Right cardiac atrium (tissue), 5 donors: ENCODE results near the gene GLMP. TPM values are rescaled to one million over a fixed set of nuclear protein-coding genes. Genes with fewer than 3 reads are reported as not detected.

ENCODE experiments used
- ATAC-seq, 2 donors: fragments of 200-7000 bp; cut with Tn5 transposase; one replicate each; pipeline versions ENCODE4 v1.8.0 to v1.9.1; 2020; ENCODE audit warnings: moderate library complexity in 2 of 2, mild to moderate bottlenecking in 1 of 2
- DNase-seq, 3 donors: peaks; one replicate each; pipeline ENCODE4 v3.0.0-alpha.2; 2020
- H3K27ac ChIP-seq: one replicate; pipeline ENCODE4 v1.5.1; 2013; ENCODE audit warnings: mild to moderate bottlenecking, low read length, control low read depth, moderate library complexity
- H3K27me3 ChIP-seq: one replicate; pipeline ENCODE4 v1.6.1; 2013; ENCODE audit not compliant: control insufficient read depth, insufficient read depth
- H3K4me1 ChIP-seq: one replicate; pipeline ENCODE4 v1.6.1; 2013; ENCODE audit warnings: low read length; ENCODE audit not compliant: control insufficient read depth, insufficient read depth
- H3K4me3 ChIP-seq: one replicate; pipeline ENCODE4 v1.5.1; 2013; ENCODE audit warnings: low read length, control low read depth
- H3K9me3 ChIP-seq: one replicate; pipeline ENCODE4 v1.6.1; 2013; ENCODE audit warnings: low read length; ENCODE audit not compliant: control insufficient read depth
- WGBS: extraction: QIAGEN DNeasy Blood & Tissue Kit; methylation state at CpG from one replicate; pipeline ENCODE4 v1.1.7; 2013; 5-methylcytosine and 5-hydroxymethylcytosine counted together
- intact Hi-C, 4 donors: fragments of 100-400 bp; cut with DNase I; formaldehyde crosslinking; loops; one replicate each; pipeline versions ENCODE4 v1.11.0 to v1.14.0; 2022 to 2023
- polyA plus RNA-seq: library from polyadenylated mRNA; stranded (reverse); fragments of 200-250 nt; gene quantifications from one replicate; pipeline ENCODE4 v1.2.3, GENCODE V29; 2013
- total RNA-seq, 4 donors: library from RNA; stranded (reverse); fragmentation: NEBNext Ultra II Directional; extraction: Animal tissue kit (Norgen Biotek cat#: 25700); gene quantifications; one replicate each; pipeline ENCODE4 v1.2.1, GENCODE V29; 2021
- donor health status: healthy with polysubstance abuse.
- donor health status: DM: no; HTN: yes; CAD: no.
- donor health status: DM: no; HTN: no; CAD: no.
- donor health status: DM: no; HTN: yes; CAD: no; lungs with severe emphysema.
- donor health status: DM: yes; HTN: yes; CAD: no.

Gene GLMP
- total and polyA plus RNA-seq, 5 donors = 19.8 to 28.4 (median 23.9) TPM

GRCh38 chr1:156248323-156248683 lies 47.2 kb downstream of the GLMP start:
- DNase-seq (no peak), ATAC-seq (no peak)
- intact Hi-C loops = no loop called here
- no peak overlapping the region for H3K27ac ChIP-seq
- no peaks in the 10 kb centered on the region for H3K27me3 ChIP-seq
- peaks cover 5% of the 10 kb centered on the region for H3K4me1 ChIP-seq
- 71% methylated on average over 4 of the region's 4 CpGs for WGBS
- no peaks in the 10 kb centered on the region for H3K9me3 ChIP-seq
- H3K4me3 ChIP-seq = no peak overlapping the region

DNA sequence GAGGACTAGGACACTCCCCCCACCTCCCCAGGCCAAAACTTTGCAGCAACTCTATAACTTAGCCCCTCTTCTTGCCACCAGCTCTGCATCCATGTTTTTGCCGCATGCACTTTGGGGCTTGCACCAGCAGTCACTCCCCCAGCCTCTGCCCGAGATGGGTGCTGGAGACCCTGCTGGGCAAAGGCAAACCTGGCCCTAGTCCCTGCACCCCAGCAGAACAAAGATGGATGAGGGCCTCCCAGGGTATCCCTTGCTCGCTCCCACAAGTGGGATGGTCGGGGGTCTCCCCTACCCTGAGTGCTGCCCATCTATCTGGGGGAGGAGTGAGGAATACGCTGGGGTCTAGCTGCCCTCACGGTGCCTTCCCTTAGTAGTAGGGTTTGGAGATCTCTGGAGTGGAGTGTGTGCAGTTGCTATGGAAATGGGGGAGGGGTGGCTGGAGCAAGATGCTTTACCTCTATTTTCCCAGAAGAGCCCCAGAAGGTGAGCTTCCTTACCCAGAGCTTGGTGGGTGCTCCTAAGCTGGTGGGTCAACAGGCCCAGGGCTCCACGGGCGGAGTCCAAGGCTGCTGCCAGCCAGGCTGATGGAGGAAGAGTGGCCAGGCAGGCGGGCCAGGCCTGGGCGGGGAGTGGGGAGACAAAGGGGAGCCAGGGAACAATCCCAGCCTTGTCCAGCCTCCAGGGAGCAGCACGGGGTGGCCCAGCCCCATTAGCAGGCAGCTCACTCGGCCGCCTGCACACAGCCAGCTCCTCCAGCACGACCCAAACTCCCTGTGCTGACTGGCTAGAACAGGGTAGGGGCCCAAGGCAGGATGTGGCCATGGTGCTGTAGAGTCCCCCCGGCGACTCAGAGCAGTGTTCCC lies 47.8 kb downstream of the GLMP start, which contains the start of gene PAQR6:
TSS of gene PAQR6 (minus strand) at position 597 of the 863 bp plus-strand sequence. CDS start 1,325 bp downstream, outside the sequence.
- ATAC-seq (peak; percentile 49 to 62), DNase-seq (peak; percentile 52 to 85 (median 84))
- intact Hi-C loops = no loop called here
- 43% methylated on average over 16 of the region's 16 CpGs for WGBS
- Histone ChIP-seq H3K4me1 (peaks cover 5% of the 10 kb centered on the region), H3K27me3 (no peaks in the 10 kb centered on the region), H3K9me3 (no peaks in the 10 kb centered on the region), H3K27ac (no peak within 1 kb of the TSS), H3K4me3 (no peak within 1 kb of the TSS)

GRCh38 chr1:156246781-156247459 lies 48.6 kb downstream of the GLMP start:
- Histone ChIP-seq H3K27me3 (no peaks in the 10 kb centered on the region), H3K4me3 (no peak overlapping the region), H3K27ac (no peak overlapping the region), H3K9me3 (no peaks in the 10 kb centered on the region), H3K4me1 (peaks cover 5% of the 10 kb centered on the region)
- peak; percentile 70 to 87 (median 82) for DNase-seq
- ATAC-seq = peak; percentile 63 to 64
- 38% methylated on average over 16 of the region's 16 CpGs for WGBS
- intact Hi-C loops = no loop called here

DNA sequence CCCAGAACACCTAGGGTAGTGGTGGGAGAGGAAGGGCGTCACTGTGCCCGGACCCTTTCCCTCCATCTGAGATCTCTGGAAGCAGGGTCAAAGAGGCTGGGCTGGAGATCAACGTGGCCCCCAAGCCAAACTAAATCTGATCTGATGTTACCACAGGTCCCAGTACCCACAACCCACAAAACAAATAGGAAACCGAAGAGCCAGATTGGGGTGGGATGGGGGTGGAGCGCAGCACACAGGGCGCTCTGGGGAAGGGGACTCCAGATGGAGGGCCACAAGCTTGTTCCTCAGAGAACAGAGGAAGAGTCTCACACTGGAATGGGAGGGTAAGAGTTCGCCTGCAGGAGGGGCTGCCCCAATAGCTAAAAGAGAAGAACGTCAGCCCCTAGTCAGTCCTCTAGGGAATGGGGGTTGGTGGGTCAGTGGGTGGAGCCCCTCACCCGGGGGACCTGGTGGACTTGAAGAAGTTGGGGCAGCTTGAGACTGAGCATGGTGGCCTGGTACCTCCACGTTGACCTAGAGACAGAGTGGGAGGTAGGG lies 49.2 kb downstream of the GLMP start:
- H3K4me1 ChIP-seq = peaks cover 5% of the 10 kb centered on the region
- WGBS = 55% methylated on average over 10 of the region's 10 CpGs
- DNase-seq (no peak), ATAC-seq (no peak)
- H3K9me3 ChIP-seq = no peaks in the 10 kb centered on the region
- no peak overlapping the region for H3K4me3 ChIP-seq
- H3K27me3 ChIP-seq = no peaks in the 10 kb centered on the region
- intact Hi-C loops = no loop called here
- H3K27ac ChIP-seq = no peak overlapping the region

GRCh38 chr1:156245451-156246232 lies 49.8 kb downstream of the GLMP start:
- Histone ChIP-seq H3K27me3 (no peaks in the 10 kb centered on the region), H3K4me3 (no peak overlapping the region), H3K27ac (no peak overlapping the region), H3K9me3 (no peaks in the 10 kb centered on the region), H3K4me1 (peaks cover 5% of the 10 kb centered on the region)
- 5% methylated on average over 69 of the region's 69 CpGs for WGBS
- ATAC-seq (peak; percentile 1 to 3), DNase-seq (peak in 2 of 3 donors; percentile 62 to 70)
- intact Hi-C loops = no loop called here

DNA sequence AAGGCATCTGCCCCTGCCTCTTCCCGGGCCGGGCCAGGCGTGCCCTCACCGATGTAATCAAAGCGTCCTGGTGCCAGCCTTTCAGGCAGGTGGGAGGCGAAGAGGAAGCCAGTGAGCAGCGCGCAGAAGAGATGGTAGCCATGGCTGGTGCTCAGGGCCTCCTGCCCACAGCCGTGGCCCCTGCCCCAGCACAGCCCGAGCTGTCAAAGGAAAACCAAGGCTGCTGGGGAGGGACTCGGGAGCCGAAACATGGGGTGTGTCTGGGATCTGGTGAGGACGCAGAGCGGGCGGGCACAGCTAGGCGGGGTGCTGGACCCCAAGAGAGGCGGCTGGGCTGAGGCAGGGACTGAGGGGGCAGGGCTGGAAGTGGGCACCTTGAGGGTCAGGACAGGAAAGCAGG lies 50.8 kb downstream of the GLMP start:
- intact Hi-C loops = no loop called here
- Histone ChIP-seq H3K27ac (no peak overlapping the region), H3K4me1 (peaks cover 5% of the 10 kb centered on the region), H3K4me3 (no peak overlapping the region), H3K9me3 (no peaks in the 10 kb centered on the region), H3K27me3 (no peaks in the 10 kb centered on the region)
- no peak for ATAC-seq
- 89% methylated on average over 17 of the region's 17 CpGs for WGBS
- no peak for DNase-seq

DNA sequence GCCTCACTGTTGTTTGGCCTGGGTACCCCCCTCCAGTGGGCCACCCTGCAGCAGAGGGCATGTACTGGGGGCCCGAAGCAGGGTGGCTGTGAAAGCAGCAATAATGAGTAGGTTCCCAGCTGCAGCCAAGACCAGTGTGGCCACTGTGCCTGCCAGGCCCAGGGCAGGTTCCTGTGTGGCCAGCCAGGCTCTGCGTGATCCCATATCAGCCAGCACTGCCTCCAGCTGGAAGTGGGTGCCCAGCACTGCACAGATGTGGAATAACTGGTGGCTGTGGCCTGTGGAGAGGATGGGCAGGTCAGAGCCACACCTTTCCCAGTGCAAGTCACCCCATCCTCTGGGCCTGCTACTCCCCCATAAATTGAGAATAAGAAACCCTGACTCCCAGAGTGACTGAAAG lies 51.4 kb downstream of the GLMP start:
- WGBS = 87% methylated on average over 2 of the region's 2 CpGs
- Histone ChIP-seq H3K27me3 (no peaks in the 10 kb centered on the region), H3K27ac (no peak overlapping the region), H3K4me3 (no peak overlapping the region), H3K9me3 (no peaks in the 10 kb centered on the region), H3K4me1 (peaks cover 5% of the 10 kb centered on the region)
- DNase-seq = no peak
- no peak for ATAC-seq
- intact Hi-C loops = no loop called here

GRCh38 chr1:156242738-156243137 lies 52.7 kb downstream of the GLMP start:
- no peak for DNase-seq
- H3K4me1 ChIP-seq = peaks cover 5% of the 10 kb centered on the region
- no peak overlapping the region for H3K27ac ChIP-seq
- no peak overlapping the region for H3K4me3 ChIP-seq
- H3K9me3 ChIP-seq = no peaks in the 10 kb centered on the region
- WGBS = 73% methylated on average over 10 of the region's 10 CpGs
- ATAC-seq = no peak
- intact Hi-C loops = no loop called here
- H3K27me3 ChIP-seq = no peaks in the 10 kb centered on the region
